Colonic mucosa (tissue), 4 donors: Measurements from ENCODE around the gene ANKRD13A. TPM values are rescaled to one million over a fixed set of nuclear protein-coding genes. Genes with fewer than 3 reads are reported as not detected.

Source experiments
- DNase-seq: peaks from one replicate; pipeline ENCODE4 v3.0.0-alpha.2; 2020
- H3K27ac ChIP-seq: fragments of 200-600 bp; one replicate; pipeline ENCODE4 v1.8.0; 2021
- H3K27me3 ChIP-seq: fragments of 200-600 bp; one replicate; pipeline ENCODE4 v1.8.0; 2021
- H3K36me3 ChIP-seq: fragments of 200-600 bp; one replicate; pipeline ENCODE4 v1.8.0; 2021
- H3K4me1 ChIP-seq: fragments of 200-600 bp; one replicate; pipeline ENCODE4 v1.8.0; 2021; ENCODE audit warnings: mild to moderate bottlenecking
- H3K4me3 ChIP-seq: fragments of 200-600 bp; one replicate; pipeline ENCODE4 v1.8.0; 2021
- H3K9ac ChIP-seq, 2 donors: one replicate each; pipeline ENCODE4 v1.7.0; 2013; ENCODE audit warnings: control low read depth in 2 of 2, low read depth in 2 of 2, low read length in 2 of 2
- H3K9me3 ChIP-seq: fragments of 200-600 bp; one replicate; pipeline ENCODE4 v1.8.0; 2021
- intact Hi-C: fragments of 100-400 bp; cut with DNase I; formaldehyde crosslinking; loops from one replicate; pipeline ENCODE4 v1.14.1; 2022
- total RNA-seq, 2 donors: library from RNA; stranded (reverse); fragmentation: NEBNext Ultra II Directional in 1 of 2; extraction: Animal tissue kit (Norgen Biotek cat#: 25700) in 1 of 2; gene quantifications; one replicate each; pipeline ENCODE4 v1.2.1, GENCODE V29; 2021
- TF ChIP-seq, protein P1 (sequence below): fragments of 200-600 bp; IDR thresholded peaks from one replicate; pipeline ENCODE4 v1.8.0; 2022; ENCODE audit warnings: antibody characterized with exemption, mild to moderate bottlenecking
- donor health status: healthy.
- donor health status: DM: no; HTN: no; CAD: no.
- donor health status: DM: no; HTN: no; CAD: no.

Gene ANKRD13A
- total RNA-seq, 2 donors from 2014 or later: 39.9 to 69.1 TPM

DNA sequence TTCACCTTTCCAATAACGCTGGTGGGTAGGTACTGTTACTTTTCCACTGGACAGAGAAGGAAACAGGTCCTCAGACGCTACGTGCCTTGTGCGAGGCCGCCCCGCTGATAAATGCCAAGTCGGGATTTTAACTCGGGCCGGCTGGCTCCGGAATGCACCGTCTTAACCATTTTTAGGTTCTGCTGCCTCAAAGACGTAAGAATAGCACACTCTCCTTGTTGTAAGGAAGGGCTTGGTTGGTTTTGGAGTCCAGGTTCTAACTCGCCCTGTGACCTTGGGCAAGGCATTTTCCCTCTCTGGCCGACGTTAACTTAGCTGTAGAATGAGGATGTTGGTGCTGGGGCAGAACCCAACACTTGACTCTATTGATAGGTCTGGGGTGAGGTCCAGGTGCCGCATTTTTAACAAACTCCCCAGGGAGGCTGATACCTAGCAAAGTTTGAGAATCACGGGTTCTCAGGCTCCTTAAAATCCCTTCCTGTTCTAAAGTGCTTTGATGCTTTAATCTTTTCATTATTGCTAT is 814 bp downstream of the ANKRD13A start:
- peak overlapping the region; percentile 60 for H3K27ac ChIP-seq
- intact Hi-C loops: loop anchor here (10.0 kb wide), 1 partner anchor 65 kb away; no protein-coding TSS in a partner anchor

GRCh38 chr12:110001596-110001995 is 2.4 kb downstream of the ANKRD13A start:
- Histone ChIP-seq H3K36me3 (no peaks in the 10 kb centered on the region), H3K27ac (peak overlapping the region; percentile 39), H3K4me3 (no peak overlapping the region), H3K9ac (no peak overlapping the region), H3K27me3 (no peaks in the 10 kb centered on the region), H3K4me1 (peaks cover 23% of the 10 kb centered on the region), H3K9me3 (no peaks in the 10 kb centered on the region)
- intact Hi-C loops: no loop called here
- TF ChIP-seq, protein P1, sequence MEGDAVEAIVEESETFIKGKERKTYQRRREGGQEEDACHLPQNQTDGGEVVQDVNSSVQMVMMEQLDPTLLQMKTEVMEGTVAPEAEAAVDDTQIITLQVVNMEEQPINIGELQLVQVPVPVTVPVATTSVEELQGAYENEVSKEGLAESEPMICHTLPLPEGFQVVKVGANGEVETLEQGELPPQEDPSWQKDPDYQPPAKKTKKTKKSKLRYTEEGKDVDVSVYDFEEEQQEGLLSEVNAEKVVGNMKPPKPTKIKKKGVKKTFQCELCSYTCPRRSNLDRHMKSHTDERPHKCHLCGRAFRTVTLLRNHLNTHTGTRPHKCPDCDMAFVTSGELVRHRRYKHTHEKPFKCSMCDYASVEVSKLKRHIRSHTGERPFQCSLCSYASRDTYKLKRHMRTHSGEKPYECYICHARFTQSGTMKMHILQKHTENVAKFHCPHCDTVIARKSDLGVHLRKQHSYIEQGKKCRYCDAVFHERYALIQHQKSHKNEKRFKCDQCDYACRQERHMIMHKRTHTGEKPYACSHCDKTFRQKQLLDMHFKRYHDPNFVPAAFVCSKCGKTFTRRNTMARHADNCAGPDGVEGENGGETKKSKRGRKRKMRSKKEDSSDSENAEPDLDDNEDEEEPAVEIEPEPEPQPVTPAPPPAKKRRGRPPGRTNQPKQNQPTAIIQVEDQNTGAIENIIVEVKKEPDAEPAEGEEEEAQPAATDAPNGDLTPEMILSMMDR: no peak
- no peak for DNase-seq

More for the DNA sequence above, 814 bp downstream of the ANKRD13A start:
- peak overlapping the region; percentile 91 for H3K4me3 ChIP-seq
- H3K9me3 ChIP-seq: no peaks in the 10 kb centered on the region
- H3K27me3 ChIP-seq: no peaks in the 10 kb centered on the region
- no peaks in the 10 kb centered on the region for H3K36me3 ChIP-seq
- H3K9ac ChIP-seq: peak overlapping the region; percentile 88 to 89
- DNase-seq: no peak
- peaks cover 20% of the 10 kb centered on the region for H3K4me1 ChIP-seq
- TF ChIP-seq, protein P1: no peak

GRCh38 chr12:110002676-110003515 is 3.7 kb downstream of the ANKRD13A start:
- Histone ChIP-seq H3K4me1 (peaks cover 23% of the 10 kb centered on the region), H3K9ac (peak overlapping the region in 1 of 2 donors; percentile 26), H3K27me3 (no peaks in the 10 kb centered on the region), H3K9me3 (no peaks in the 10 kb centered on the region), H3K27ac (peak overlapping the region; percentile 39), H3K4me3 (no peak overlapping the region), H3K36me3 (no peaks in the 10 kb centered on the region)
- DNase-seq: no peak
- intact Hi-C loops: no loop called here
- TF ChIP-seq, protein P1: no peak

- H3K9me3 ChIP-seq: no peaks in the 10 kb centered on the region
- no peaks in the 10 kb centered on the region for H3K36me3 ChIP-seq
- H3K27me3 ChIP-seq: no peaks in the 10 kb centered on the region
- no peak overlapping the region for H3K9ac ChIP-seq
- TF ChIP-seq, protein P1: no peak
- H3K4me1 ChIP-seq: peaks cover 23% of the 10 kb centered on the region
- no peak for DNase-seq
- no peak overlapping the region for H3K4me3 ChIP-seq
- peak overlapping the region; percentile 7 for H3K27ac ChIP-seq
- intact Hi-C loops: no loop called here
These were observed 5.4 kb downstream of the ANKRD13A start for GRCh38 chr12:110004598-110004997.

DNA sequence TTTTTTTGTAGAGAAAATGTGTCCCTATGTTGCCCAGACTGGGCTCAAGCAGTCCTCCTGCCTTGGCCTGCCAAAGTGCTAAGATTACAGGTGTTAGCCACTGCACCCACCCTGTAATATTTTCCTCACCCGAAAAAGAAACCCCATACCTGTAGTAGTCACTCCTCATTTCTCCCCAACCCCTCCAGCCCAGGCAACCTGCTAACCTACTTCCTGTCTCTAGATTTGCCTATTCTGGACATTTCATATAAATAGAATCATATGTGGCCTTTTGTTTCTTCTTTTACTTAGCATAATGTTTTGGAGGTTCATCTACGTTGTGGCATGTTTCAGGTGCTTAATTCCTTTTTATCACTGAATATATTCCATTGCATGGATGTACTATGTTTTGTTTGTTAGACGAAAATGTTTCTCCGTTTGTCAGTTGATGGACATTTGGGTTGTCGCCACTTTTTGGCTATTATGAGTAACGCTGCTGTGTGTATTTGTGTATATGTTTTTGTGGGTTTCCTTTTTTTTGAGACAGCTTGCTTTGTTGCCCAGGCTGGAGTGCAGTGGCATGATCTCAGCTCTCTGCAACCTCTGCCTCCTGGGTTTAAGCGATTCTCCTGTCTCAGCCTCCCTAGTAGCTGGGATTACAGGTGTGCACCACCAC is 6.2 kb downstream of the ANKRD13A start:
- intact Hi-C loops: no loop called here
- no peak overlapping the region for H3K4me3 ChIP-seq
- DNase-seq: no peak
- peak overlapping the region; percentile 7 for H3K27ac ChIP-seq
- no peaks in the 10 kb centered on the region for H3K9me3 ChIP-seq
- H3K9ac ChIP-seq: no peak overlapping the region
- no peaks in the 10 kb centered on the region for H3K27me3 ChIP-seq
- no peaks in the 10 kb centered on the region for H3K36me3 ChIP-seq
- TF ChIP-seq, protein P1: no peak
- peaks cover 23% of the 10 kb centered on the region for H3K4me1 ChIP-seq
